ENCODE measurements around the gene ZNF853.

The ZNF853 gene

DNA sequence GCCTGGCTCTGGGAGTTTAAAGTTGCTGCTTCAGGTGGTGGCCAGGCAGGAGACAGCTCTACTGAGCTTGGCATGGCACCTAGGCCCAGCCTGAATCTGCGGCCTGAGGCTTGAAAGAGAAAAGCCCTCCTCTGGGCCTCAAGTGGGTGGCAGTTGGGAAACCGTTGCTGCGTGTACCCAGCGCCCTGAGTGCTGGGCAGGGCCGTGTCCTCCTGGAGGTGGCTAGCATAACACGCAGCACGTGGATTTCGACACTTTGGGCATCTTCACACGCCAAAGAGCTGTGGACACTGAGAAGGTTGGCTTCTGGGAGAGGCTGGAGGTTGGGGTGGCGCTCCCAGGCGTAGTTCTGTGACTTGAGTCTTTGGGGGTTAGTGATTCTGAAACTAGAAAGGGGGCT is 24.2 kb downstream of the ZNF853 start:
- TF ChIP-seq ZFX (IDR thresholded peaks at IDR 0.05; ENCODE audit: borderline replicate concordance) = no peak
- TF ChIP-seq, protein P1, sequence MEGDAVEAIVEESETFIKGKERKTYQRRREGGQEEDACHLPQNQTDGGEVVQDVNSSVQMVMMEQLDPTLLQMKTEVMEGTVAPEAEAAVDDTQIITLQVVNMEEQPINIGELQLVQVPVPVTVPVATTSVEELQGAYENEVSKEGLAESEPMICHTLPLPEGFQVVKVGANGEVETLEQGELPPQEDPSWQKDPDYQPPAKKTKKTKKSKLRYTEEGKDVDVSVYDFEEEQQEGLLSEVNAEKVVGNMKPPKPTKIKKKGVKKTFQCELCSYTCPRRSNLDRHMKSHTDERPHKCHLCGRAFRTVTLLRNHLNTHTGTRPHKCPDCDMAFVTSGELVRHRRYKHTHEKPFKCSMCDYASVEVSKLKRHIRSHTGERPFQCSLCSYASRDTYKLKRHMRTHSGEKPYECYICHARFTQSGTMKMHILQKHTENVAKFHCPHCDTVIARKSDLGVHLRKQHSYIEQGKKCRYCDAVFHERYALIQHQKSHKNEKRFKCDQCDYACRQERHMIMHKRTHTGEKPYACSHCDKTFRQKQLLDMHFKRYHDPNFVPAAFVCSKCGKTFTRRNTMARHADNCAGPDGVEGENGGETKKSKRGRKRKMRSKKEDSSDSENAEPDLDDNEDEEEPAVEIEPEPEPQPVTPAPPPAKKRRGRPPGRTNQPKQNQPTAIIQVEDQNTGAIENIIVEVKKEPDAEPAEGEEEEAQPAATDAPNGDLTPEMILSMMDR (IDR thresholded peaks at IDR 0.05) = no peak

DNA sequence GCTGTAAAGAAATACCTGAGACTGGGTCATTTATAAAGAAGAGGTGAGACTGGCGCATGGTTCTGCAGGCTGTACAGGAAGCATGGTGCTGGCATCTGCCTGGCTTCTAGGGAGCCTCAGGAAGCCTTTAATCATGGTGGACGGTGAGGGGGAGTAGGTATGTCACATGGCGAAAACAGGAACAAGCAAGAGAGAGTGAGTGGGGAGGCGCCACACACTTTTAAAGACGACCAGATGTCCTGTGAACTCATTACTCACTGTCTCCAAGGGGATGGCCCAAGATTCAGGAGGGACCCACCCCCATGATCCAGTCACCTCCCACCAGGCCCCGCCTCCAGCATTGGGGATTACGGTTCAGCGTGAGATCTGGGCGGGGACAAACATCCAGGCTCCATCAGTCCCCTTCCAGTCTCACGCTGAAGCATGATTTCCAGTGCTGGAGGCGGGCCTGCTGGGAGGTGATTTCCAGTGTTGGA is 24.9 kb downstream of the ZNF853 start:
- no peak for TF ChIP-seq ZFX (IDR thresholded peaks at IDR 0.05; ENCODE audit: borderline replicate concordance)
- TF ChIP-seq, protein P1 (IDR thresholded peaks at IDR 0.05) = no peak

More for the DNA sequence above, 24.2 kb downstream of the ZNF853 start:
- H3K27ac ChIP-seq = peak overlapping the region; percentile 75

DNA sequence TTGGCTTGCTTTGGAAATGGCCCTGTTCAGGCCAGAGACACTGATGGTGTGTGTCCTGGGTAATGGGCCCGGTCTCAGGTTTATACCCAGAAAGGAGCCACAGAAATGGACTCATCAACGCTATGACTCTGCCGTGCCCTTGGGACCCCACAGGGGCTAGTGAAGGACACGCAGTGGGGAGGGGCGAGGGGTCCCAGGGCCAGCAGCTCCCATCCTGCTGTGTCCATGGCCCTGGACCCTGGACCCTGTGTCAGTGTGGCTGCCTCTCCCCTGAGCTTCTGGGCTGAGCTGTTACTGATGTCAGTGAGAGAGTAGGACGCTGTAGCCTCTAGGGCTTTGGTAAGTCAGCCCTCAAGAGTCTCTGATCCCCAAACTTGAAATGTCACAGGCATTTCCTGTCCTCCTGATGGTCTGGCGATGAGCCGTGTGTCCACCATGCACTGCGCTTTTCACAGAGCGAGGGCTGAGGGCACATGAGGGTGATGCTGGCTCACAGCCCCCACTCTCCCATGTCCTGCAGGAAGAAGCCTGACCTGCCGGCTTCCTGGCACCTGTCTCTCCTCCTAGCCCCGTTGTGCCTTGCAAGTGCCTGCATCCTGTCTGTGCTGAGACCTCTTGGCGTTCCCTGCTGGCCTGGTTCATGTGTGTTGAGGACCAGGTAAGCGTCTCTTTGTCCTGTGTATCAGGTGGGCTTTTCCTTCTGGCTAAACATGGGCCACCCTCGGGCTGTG is 26.1 kb downstream of the ZNF853 start:
- no peak for TF ChIP-seq ZFX (IDR thresholded peaks at IDR 0.05; ENCODE audit: borderline replicate concordance)
- TF ChIP-seq, protein P1 (IDR thresholded peaks at IDR 0.05) = no peak
- no peak overlapping the region for H3K27ac ChIP-seq

More for the DNA sequence above, 24.9 kb downstream of the ZNF853 start:
- peak overlapping the region; percentile 75; the same call in 1 of the 2 replicates for H3K27ac ChIP-seq

DNA sequence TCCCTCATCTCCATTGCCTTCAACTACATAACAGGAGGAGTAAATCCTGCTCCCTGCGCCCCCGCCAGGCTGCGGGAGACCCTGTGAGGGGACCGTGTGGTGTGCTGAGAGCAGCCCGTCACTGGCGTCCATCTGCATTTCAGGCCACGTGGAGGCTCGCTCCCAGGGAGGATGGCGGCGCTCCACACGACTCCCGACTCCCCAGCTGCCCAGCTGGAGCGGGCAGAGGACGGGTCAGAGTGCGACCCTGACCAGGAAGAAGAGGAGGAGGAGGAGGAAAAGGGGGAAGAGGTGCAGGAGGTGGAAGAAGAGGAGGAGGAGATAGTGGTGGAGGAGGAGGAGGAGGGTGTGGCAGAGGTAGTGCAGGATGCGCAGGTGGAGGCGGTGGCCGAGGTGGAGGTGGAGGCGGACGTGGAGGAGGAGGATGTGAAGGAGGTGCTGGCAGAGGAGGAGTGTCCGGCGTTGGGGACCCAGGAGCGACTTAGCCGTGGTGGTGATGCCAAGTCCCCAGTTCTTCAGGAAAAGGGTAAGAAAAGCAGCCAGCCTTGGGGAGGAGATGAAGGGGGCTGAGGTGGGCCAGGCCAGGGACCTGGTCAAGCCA is 26.9 kb downstream of the ZNF853 start:
- TF ChIP-seq, protein P1 (IDR thresholded peaks at IDR 0.05) = no peak
- TF ChIP-seq ZFX (IDR thresholded peaks at IDR 0.05; ENCODE audit: borderline replicate concordance) = no peak
- H3K27ac ChIP-seq = no peak overlapping the region

DNA sequence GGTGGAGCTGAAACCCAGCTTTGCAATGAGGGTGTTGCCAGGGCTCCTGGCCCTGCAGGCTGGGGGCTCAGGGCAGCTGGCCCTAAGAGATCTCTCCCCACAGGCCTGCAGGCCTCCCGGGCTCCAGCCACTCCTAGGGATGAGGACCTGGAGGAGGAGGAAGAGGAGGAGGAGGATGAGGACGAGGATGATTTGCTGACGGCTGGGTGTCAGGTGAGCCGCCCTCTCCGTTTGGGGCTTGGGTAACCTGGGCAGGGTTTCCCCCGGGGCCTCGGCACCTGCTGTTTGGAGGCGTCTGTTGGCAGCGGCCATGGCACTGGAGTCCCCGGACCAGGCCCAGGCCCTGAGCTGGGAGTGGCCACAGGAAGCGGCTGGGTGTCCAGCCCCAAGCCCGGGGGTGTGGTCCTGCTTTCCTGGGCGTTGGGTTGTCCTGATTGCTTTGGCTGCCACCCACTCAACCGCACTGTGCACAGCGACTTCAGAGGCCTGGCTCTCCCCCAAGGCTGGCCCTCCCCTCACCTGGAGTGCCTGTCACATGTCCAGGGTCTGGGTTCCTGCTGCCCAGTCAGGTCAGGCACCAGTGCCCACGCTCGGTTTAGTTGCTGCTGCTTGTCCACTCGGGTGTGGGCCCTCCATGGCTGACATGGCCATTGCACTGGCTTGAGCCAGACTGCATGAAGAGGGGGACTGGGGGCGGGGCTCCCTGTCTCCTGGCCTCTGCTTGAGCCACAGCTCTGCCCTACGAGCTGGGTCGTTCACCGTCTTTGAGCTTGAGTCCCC is 27.6 kb downstream of the ZNF853 start:
- H3K27ac ChIP-seq = no peak overlapping the region
- TF ChIP-seq ZFX (IDR thresholded peaks at IDR 0.05; ENCODE audit: borderline replicate concordance) = no peak
- TF ChIP-seq, protein P1 (IDR thresholded peaks at IDR 0.05) = no peak

DNA sequence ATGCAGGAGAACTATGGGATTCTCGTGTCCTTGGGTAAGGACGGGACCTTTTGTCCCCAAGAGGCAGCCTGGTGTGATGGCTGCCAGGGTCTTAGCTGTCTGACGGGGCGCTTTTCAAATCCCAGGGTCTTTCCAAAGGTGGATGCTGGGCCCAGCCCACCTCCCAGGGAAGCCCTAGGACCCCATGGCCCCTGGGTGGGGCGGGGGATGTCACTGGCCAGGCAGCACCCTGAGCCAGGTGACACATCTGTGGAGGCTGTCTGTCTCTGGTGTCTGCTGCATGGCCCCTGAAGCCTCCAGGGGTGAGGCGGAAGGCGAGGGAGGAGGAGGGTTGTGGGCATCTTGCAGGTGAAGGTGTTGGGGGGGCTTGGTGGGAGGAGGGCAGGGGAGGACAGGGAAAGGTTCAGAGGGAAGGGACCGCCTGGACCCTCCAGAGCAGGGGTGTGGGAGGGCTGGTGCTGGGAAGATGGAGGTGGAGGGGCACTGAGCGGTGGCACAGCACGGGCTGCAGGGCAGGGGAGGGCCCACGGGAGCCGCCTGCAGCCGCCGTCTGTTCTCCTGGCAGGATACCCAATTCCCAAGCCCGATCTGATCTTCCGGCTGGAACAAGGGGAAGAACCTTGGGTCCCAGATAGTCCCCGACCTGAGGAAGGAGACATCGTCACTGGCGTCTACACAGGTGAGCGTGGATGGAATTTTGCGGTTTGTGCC is 28.7 kb downstream of the ZNF853 start:
- H3K27ac ChIP-seq = no peak overlapping the region
- TF ChIP-seq, protein P1 (IDR thresholded peaks at IDR 0.05) = no peak
- no peak for TF ChIP-seq ZFX (IDR thresholded peaks at IDR 0.05; ENCODE audit: borderline replicate concordance)

Measured in 22Rv1 (cell line).